H9 (cell line): ENCODE data around the gene TPCN2. TPM values are rescaled to one million over a fixed set of nuclear protein-coding genes. Genes with fewer than 3 reads are reported as not detected.
A peak's percentile ranks its signal among the peaks of the same experiment; 100 is the strongest.

Experiments used
- DNase-seq: peaks from one replicate; pipeline ENCODE4 v3.0.0-alpha.2; 2017
- H2AFZ ChIP-seq: one replicate; pipeline ENCODE4 v1.6.1; 2013; ENCODE audit warnings: mild to moderate bottlenecking, low read length, control low read depth, moderate library complexity
- H2AK5ac ChIP-seq: 2 replicates; pipeline ENCODE4 v1.6.1; 2013; ENCODE audit warnings: low read length, control low read depth, mixed read lengths; ENCODE audit not compliant: insufficient read length
- H2BK120ac ChIP-seq: one replicate; pipeline ENCODE4 v1.6.1; 2013; ENCODE audit warnings: low read depth, mild to moderate bottlenecking, low read length, control low read depth, inconsistent platforms; ENCODE audit not compliant: poor library complexity, severe bottlenecking
- H2BK12ac ChIP-seq: 2 replicates; pipeline ENCODE4 v1.6.1; 2013; ENCODE audit warnings: low read length, control low read depth, mixed read lengths, low read depth; ENCODE audit not compliant: insufficient read length
- H2BK15ac ChIP-seq: 2 replicates; pipeline ENCODE4 v1.6.1; 2013; ENCODE audit warnings: low read depth, low read length, control low read depth
- H2BK20ac ChIP-seq: one replicate; pipeline ENCODE4 v1.6.1; 2013; ENCODE audit warnings: low read depth, mild to moderate bottlenecking, low read length, control low read depth, inconsistent platforms; ENCODE audit not compliant: poor library complexity, severe bottlenecking
- H2BK5ac ChIP-seq: 2 replicates; pipeline ENCODE4 v1.6.1; 2013; ENCODE audit warnings: low read length, control low read depth, mixed read lengths; ENCODE audit not compliant: insufficient read length
- H3K14ac ChIP-seq: 2 replicates; pipeline ENCODE4 v1.6.1; 2013; ENCODE audit warnings: low read length, control low read depth; ENCODE audit not compliant: insufficient read depth
- H3K18ac ChIP-seq: 2 replicates; pipeline ENCODE4 v1.6.1; 2013; ENCODE audit warnings: low read depth, mild to moderate bottlenecking, mixed read lengths, low read length, control low read depth; ENCODE audit not compliant: insufficient read length
- H3K23ac ChIP-seq: 2 replicates; pipeline ENCODE4 v1.6.1; 2013; ENCODE audit warnings: low read length, control low read depth, mixed read lengths, low read depth; ENCODE audit not compliant: insufficient read length
- H3K23me2 ChIP-seq: 2 replicates; pipeline ENCODE4 v1.6.1; 2013; ENCODE audit warnings: low read depth, mild to moderate bottlenecking, mixed read lengths, low read length, control low read depth; ENCODE audit not compliant: insufficient read length, poor library complexity, severe bottlenecking
- H3K27ac ChIP-seq: 2 replicates; pipeline ENCODE4 v1.5.1; 2013; ENCODE audit warnings: low read length, control low read depth, mixed read lengths, low read depth; ENCODE audit not compliant: insufficient read length
- H3K27me3 ChIP-seq: 2 replicates; pipeline ENCODE4 v1.6.1; 2013; ENCODE audit warnings: low read length, control low read depth, inconsistent platforms; ENCODE audit not compliant: insufficient read depth
- H3K4ac ChIP-seq: 2 replicates; pipeline ENCODE4 v1.6.1; 2013; ENCODE audit warnings: low read depth, mild to moderate bottlenecking, control low read depth, inconsistent platforms, low read length, moderate library complexity
- H3K4me1 ChIP-seq: 2 replicates; pipeline ENCODE4 v1.6.1; 2013; ENCODE audit warnings: low read length, control low read depth, inconsistent platforms; ENCODE audit not compliant: insufficient read depth
- H3K4me2 ChIP-seq: 2 replicates; pipeline ENCODE4 v1.6.1; 2013; ENCODE audit warnings: low read length, control low read depth, mixed read lengths; ENCODE audit not compliant: insufficient read length, insufficient read depth
- H3K56ac ChIP-seq: 2 replicates; pipeline ENCODE4 v1.6.1; 2013; ENCODE audit warnings: low read depth, mild to moderate bottlenecking, mixed read lengths, low read length, control low read depth; ENCODE audit not compliant: insufficient read length
- H3K79me1 ChIP-seq: 2 replicates; pipeline ENCODE4 v1.6.1; 2013; ENCODE audit warnings: low read depth, mild to moderate bottlenecking, moderate library complexity, low read length, control low read depth, inconsistent platforms; ENCODE audit not compliant: insufficient read depth, poor library complexity, severe bottlenecking
- H3K79me2 ChIP-seq: 2 replicates; pipeline ENCODE4 v1.6.1; 2013; ENCODE audit warnings: low read length, control low read depth, inconsistent platforms; ENCODE audit not compliant: insufficient read depth
- H3K9ac ChIP-seq: 2 replicates; pipeline ENCODE4 v1.6.1; 2013; ENCODE audit warnings: low read length, control low read depth, mixed read lengths; ENCODE audit not compliant: insufficient read length; ENCODE audit errors: extremely low read depth
- H3K9me3 ChIP-seq: one replicate; pipeline ENCODE4 v1.6.1; 2013; ENCODE audit warnings: low read depth, low read length, inconsistent platforms; ENCODE audit not compliant: control insufficient read depth
- H3T11ph ChIP-seq: one replicate; pipeline ENCODE4 v1.6.1; 2013; ENCODE audit warnings: mild to moderate bottlenecking, low read length, control low read depth, inconsistent platforms
- H4K20me1 ChIP-seq: one replicate; pipeline ENCODE4 v1.6.1; 2013; ENCODE audit not compliant: control insufficient read depth, insufficient read length, insufficient read depth
- H4K5ac ChIP-seq: 2 replicates; pipeline ENCODE4 v1.6.1; 2013; ENCODE audit warnings: low read depth, mild to moderate bottlenecking, mixed read lengths, low read length, control low read depth; ENCODE audit not compliant: insufficient read length
- H4K8ac ChIP-seq: replicated peaks from 2 replicates; pipeline ENCODE4 v1.6.1; 2013; ENCODE audit warnings: low read length, control low read depth, mixed read lengths, low read depth; ENCODE audit not compliant: insufficient read length
- H4K91ac ChIP-seq: 2 replicates; pipeline ENCODE4 v1.6.1; 2013; ENCODE audit warnings: low read depth, mild to moderate bottlenecking, moderate library complexity, mixed read lengths, low read length, control low read depth; ENCODE audit not compliant: insufficient read length
- H3K27ac Mint-ChIP-seq, 3 experiments: 2 replicates in 2 of 3; 3 replicates in 1 of 3; pipeline ENCODE4 v1.8.0; 2020 to 2021; ENCODE audit warnings: mixed read lengths in 3 of 3, mild to moderate bottlenecking in 1 of 3, moderate library complexity in 1 of 3
- H3K27me3 Mint-ChIP-seq: 2 replicates; pipeline ENCODE4 v1.8.0; 2021; ENCODE audit warnings: low read depth, mild to moderate bottlenecking, moderate library complexity, mixed read lengths
- H3K36me3 Mint-ChIP-seq, 3 experiments: 2 replicates in 2 of 3; 3 replicates in 1 of 3; pipeline ENCODE4 v1.8.0; 2020 to 2021; ENCODE audit warnings: low read depth in 3 of 3, mixed read lengths in 3 of 3; ENCODE audit not compliant: insufficient read depth in 1 of 3
- H3K4me1 Mint-ChIP-seq, 2 experiments: 2 replicates each; pipeline ENCODE4 v1.8.0; 2020; ENCODE audit warnings: mixed read lengths in 2 of 2
- H3K4me3 Mint-ChIP-seq, 2 experiments: 2 replicates in 1 of 2; 3 replicates in 1 of 2; pipeline ENCODE4 v1.8.0; 2020 to 2021; ENCODE audit warnings: mild to moderate bottlenecking in 2 of 2, mixed read lengths in 2 of 2, moderate library complexity in 1 of 2
- H3K9me3 Mint-ChIP-seq, 2 experiments: 2 replicates in 1 of 2; 3 replicates in 1 of 2; pipeline ENCODE4 v1.8.0; 2020; ENCODE audit warnings: mild to moderate bottlenecking in 2 of 2, mixed read lengths in 2 of 2, moderate library complexity in 1 of 2
- CTCF ChIP-seq: fragments of 200-600 bp; sonication (generic); conservative IDR thresholded peaks from 3 replicates; pipeline ENCODE4 v1.8.0; 2021; ENCODE audit warnings: antibody characterized with exemption, mild to moderate bottlenecking
- WGBS: extraction: QIAGEN DNeasy Blood & Tissue Kit; methylation state at CpG from one replicate; pipeline ENCODE4 v1.1.7; 2013; ENCODE audit warnings: missing lambda C conversion rate, low lambda C conversion rate, mixed read lengths; ENCODE audit not compliant: insufficient read length; ENCODE audit errors: extremely low coverage; 5-methylcytosine and 5-hydroxymethylcytosine counted together
- total RNA-seq: library from RNA; stranded (reverse); gene quantifications from 2 replicates; pipeline ENCODE4 v1.2.1, GENCODE V29; 2021

TPCN2 gene
- total RNA-seq, 1 experiment from 2014 or later: 16.8 TPM

GRCh38 chr11:69011624-69012091 lies 37.1 kb upstream of the TPCN2 start:
- no peaks in the 10 kb centered on the region for H3K9me3 ChIP-seq
- no peak for DNase-seq
- H4K20me1 ChIP-seq: no peaks in the 10 kb centered on the region
- no peak overlapping the region for H3K27ac ChIP-seq
- H3K23me2 ChIP-seq: peaks cover 22% of the 10 kb centered on the region
- no peak overlapping the region for H3K4me2 ChIP-seq
- H2BK20ac ChIP-seq: no peak overlapping the region
- no peak overlapping the region for H2BK12ac ChIP-seq
- no peak overlapping the region for H3K56ac ChIP-seq
- H4K8ac ChIP-seq: no peak overlapping the region
- Mint-ChIP-seq H3K9me3 (peaks cover 0 to under 1% of the 10 kb centered on the region in 2 experiments; a peak in 1 of 5 replicates), H3K36me3 (no peaks in the 10 kb centered on the region), H3K27ac (no peak overlapping the region), H3K4me1 (peaks cover 39 to 41% of the 10 kb centered on the region in 2 experiments), H3K4me3 (peak overlapping the region in 1 of 2 experiments; percentile 67; a peak in 3 of 5 replicates), H3K27me3 (peaks cover 10% of the 10 kb centered on the region)
- no peaks in the 10 kb centered on the region for H3K79me1 ChIP-seq
- no peak overlapping the region for H3T11ph ChIP-seq
- no CpG with 5 or more reads among the region's 9 CpGs for WGBS
- H2AFZ ChIP-seq: no peak overlapping the region
- H2BK120ac ChIP-seq: no peak overlapping the region
- no peaks in the 10 kb centered on the region for H3K27me3 ChIP-seq
- no peak overlapping the region for H2AK5ac ChIP-seq
- H3K9ac ChIP-seq: no peak overlapping the region
- no peak overlapping the region for H2BK5ac ChIP-seq
- no peak overlapping the region for H3K23ac ChIP-seq
- no peak for TF ChIP-seq CTCF
- no peak overlapping the region for H3K14ac ChIP-seq
- peaks cover 2% of the 10 kb centered on the region; the same call in 1 of the 2 replicates for H3K4me1 ChIP-seq
- H4K91ac ChIP-seq: no peak overlapping the region
- no peak overlapping the region for H4K5ac ChIP-seq
- H2BK15ac ChIP-seq: no peak overlapping the region
- no peak overlapping the region for H3K4ac ChIP-seq
- H3K18ac ChIP-seq: no peak overlapping the region
- no peaks in the 10 kb centered on the region for H3K79me2 ChIP-seq
